Putamen (tissue), 1 donor: ENCODE data around the gene RPLP2.

Source experiments
- DNase-seq: peaks from one replicate; pipeline ENCODE4 v3.0.0-alpha.2; 2016; ENCODE audit warnings: low spot score

Gene RPLP2

DNA sequence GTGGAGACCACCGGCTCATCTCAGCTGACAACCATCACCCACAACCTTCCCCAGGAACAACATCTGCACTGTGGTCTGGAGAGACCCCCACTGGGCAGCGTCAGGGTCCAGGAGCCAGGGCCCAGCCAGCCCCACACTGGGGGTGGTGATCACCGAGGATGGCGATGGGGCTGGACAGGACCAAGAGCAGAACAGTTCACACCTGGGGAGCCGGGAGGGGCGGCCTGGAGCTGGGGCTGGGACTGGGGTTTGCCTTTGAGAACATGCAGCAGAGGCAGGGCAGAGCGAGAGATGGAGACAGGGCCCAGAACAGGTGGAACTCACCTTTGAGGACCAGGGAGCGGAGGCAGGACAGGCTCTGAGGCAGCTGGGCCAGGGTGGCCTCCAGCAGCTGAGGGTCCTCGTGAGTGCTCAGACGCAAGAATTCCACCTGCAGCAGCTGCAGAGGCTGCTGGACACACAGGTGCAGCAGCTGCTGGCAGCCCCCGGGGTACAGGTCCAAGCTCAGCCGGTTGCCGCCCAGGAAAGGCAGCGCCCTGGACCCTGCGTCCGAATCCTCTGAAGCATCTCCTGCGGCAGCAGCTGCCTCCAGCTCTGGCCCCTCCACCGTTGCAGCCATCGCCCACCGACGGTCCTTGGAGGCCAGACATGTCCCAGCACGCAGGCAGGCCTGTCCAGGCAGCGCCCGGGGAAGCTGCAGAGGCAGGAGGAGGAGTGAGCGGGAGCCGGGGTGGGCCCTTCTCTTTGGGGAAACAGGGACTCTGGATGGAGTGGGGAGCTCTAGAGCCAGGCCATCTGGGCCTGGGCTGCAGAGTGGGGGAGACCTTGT is 5.8 kb upstream of the RPLP2 start:
- DNase-seq, result no peak

DNA sequence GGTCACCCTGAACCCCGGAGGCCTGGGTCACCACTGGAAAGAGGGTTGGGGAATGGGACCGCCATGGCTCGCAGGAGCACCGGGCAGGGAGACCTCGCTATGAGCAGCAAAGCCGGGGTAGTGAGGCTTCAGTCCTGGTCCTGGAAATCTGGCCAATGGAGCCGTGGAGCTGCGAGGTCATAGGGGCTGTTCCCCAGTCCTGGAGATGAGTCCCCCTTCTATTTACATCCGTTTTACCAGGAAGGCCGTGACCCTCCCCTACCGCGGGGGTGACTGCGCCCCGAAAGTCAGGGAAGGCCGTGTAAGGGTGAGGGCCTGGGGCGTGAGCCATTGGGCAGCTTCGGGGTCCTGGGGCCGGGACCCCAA is 5.2 kb upstream of the RPLP2 start:
- DNase-seq, result no peak

DNA sequence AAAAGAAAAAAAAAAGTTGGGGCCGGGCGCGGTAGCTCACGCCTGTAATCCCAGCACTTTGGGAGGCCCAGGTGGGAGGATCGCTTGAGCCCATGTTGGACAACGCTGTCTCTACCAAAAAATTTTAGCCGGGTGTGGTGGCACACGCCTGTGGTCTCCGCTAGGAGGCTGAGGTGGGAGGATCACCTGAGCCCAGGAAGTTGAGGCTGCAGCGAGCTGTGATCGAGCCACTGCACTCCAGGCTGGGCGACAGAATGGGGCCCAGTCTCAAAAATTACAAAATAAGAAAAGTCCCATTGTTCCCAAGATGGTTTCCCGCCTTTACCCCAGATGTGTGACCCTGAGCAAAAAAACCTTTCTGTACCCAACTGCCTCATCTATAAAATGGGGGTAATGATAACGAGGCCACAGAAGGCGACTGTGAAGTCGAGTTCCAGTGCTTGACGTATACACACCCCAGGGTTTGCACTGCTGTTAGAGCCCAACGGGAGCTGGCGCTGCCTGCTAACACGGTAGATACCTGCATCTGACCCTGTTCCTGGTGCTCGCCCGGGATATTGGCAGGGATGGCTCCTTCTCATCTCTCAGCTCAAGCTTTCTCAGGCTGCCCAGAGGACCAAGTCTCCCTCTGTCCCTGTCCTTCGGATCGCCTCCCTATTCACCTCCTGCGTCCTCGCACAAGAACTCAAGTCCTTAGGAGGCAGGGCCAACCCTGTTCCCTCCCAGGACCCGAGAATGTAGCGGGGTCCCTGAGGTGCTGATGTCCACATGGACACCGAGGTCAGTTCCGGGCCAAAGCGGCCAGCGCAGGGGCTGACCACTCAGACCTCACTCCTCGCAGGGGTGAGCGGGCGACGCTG is 1.1 kb upstream of the RPLP2 start:
- DNase-seq, result no peak

DNA sequence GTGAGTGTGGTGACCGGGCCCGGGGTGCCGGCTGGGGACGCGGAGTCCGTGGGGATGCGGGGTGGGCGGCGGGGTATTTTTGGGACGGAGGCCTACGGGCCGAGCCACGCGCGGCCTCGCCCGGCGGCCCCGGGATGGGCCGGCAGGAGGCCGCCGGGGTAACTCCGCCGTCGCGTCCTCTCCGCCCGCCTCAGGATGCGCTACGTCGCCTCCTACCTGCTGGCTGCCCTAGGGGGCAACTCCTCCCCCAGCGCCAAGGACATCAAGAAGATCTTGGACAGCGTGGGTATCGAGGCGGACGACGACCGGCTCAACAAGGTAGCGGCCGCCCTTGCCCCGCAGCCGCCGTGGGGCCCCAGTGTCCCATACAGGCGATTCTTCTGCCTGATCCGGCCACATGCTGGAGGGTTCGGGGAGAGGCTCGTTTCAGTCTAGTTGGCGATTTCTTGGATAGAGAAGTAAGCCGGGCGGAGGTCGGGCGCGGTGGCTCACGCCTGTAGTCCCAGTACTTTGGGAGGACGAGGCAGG is 337 bp downstream of the RPLP2 start:
- DNase-seq, result no peak

DNA sequence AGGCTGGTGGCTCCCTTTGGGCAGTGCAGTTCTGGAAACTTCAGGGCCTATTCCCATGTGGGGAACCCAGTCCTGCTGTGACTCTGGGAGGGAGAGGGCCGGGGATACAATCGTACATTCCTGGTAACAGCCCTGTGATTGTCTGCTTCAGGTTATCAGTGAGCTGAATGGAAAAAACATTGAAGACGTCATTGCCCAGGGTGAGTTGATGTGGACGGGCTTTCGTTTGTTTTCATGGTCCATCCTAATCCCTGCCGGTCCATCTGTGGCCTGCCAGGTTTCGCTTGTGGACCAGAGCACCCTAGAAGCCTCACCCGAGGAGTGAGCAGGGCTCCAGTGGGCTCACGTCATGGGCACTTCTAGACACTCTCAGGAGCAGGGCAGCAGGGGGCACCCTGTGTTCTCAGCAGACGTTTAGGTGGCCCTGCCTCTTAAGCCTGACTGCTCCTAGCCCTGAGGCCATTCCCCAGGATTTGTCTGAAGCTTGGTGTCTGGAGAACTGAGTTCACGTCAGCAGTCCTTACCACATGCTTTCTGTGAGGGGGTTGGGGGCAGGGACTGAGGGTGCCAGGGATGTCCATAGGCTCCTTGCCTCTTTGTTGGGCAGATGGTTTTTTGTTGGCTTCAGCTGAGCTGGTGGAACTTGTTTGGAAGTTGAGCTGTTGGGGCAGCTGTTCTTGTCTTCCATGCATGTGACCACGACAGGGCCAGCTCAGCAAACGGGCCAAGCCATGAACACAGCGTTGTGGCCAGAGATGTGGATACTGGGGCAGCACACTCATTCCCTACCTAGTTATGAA is 1.9 kb downstream of the RPLP2 start:
- no peak for DNase-seq

DNA sequence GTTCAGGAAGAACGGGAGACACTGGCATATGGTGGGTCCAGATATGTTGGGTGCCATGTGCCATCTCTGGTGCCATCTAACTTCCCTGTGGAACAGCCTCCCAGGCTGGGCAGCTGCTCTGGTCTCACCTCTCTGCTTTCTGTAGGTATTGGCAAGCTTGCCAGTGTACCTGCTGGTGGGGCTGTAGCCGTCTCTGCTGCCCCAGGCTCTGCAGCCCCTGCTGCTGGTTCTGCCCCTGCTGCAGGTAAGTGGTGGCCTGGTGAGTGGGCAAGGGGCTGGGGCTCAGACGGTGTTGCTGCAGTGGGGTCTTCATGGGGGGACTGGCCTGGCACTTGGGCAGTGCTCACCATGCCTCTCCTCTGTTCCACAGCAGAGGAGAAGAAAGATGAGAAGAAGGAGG is 2.6 kb downstream of the RPLP2 start:
- no peak for DNase-seq

DNA sequence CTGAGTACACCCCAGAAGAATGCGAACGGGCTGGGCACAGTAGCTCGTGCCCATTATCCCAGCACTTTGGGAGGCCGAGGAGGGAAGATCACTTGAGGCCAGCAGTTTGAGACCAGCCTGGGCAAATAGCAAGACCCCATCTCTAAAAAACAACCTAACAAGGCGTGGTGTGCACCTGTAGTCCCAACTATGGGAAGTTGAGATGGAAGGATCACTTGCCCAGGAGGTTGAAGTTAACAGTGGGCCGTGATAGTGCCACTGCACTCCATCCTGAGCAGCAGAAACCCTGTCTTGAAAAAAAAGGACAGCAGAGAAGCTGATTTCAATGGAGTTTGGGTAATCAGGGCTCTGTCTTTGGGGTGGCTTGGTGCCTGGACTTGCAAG is 3.3 kb downstream of the RPLP2 start:
- DNase-seq, result no peak

DNA sequence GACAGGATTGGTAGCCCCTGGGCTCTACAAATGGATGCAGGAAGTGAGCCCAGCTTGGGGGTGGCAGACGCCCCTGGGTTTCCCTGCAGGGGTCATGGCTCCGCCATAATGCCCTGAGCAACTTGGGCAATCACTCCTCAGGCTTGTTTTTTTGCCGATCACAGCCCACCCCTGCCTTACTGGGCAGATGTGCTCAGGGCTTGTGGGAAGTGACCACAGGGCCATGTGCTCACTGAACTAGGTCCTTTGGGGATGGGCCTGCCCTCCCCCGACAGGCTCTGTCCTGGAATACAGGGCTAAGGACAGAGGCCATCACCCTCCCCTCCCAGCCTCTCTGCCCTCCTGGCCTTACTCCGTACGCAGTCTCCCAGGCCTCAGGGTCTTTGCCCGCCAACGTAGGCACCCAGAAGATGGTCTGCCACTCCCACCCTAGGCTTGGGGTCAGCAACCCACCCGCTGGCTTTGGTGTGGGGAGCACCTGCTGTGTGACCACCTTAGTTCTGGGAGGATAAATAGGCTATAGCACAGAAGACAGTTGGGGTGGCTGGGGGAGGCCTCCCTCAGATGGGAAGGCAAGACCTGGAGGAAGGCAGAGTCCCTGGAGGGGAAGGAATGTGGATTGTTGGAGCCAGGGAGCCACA is 3.8 kb downstream of the RPLP2 start:
- no peak for DNase-seq

DNA sequence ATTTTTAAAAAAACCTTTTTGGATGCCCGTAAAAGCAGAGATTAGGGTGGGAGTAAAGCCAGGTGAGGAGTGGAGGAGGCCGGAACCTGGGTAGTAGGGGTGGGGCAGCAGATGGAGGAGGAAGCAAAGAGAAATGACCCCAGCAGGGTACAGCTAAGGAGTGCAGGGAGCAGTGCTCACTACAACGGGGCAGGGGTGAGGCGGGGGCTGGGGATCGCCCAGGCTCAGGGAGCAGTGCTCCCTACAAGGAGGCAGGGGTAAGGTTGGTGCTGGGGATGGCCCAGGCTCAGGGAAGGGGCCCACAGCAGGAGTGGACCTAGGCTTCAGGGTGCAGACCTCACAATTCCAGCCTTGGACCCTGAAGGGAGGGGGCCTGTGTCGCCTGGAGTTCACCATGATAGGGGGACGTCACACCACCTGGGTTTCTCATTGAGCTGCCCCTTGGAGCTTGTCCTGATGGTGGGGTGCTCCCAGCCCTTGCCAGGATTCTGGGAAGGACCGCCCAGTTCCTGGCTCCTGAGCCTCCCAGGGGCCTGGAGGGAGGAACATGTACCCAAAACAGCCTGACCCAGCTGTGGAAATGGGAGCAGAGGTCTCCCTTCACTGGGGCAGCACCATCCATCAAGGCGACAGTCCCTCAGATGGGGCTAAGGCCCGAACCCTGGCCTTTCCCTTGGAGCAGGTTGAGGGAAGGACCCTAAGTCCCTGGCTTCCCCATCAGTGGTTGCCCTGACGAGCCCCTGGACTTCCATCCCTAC is 6.1 kb downstream of the RPLP2 start:
- DNase-seq, result no peak

DNA sequence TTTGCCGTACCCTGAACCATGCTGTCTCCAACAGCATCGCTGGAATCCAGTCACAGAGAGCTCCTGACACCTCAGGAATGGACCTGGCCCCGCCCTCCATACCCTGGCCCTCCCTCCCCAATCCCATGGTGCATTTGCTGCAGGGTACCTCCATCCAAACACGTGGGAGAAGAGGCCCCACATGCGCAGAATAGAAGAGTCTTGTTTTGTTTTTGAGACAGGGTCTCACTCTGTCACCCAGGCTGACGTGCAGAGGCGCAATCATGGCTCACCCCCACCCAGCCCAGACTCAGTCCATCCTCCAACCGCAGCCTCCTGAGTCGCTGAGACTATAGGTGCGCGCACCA is 6.6 kb downstream of the RPLP2 start:
- DNase-seq, result no peak

DNA sequence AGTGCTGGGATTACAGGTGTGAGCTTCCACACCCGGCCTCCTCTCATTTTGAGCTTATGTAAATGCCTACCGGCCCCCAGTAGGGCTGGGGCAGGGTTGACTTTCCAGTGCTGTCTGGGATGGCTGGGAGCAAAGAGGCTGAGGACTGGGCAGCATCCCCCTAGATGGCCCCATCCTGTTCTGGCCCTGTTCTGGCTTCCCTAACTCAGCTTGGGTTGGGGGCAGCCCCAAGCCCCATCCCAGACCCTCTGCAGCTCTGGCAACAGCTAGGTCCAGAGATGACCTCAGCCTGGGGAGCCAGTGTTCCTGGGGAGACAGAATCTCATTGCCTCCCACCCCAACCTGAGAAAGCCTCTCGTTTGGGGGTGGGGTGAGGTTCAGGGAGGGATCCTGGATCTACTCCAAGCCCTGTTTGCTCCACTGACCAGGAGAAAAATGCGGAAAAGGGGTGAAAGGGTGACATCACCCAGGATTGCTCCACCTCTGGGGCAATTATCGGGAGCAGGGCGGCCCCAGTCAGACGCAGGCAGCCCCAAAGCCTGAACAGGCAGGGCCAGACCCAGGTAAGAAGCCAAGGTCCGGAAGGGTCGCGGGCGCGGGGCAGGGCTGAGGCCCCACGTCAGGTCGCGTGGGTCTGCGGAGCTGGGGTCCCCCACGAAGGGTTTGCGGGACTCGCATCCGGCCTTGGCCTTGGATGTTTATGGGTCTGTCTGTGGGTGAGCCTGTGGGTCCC is 8.8 kb downstream of the RPLP2 start, which contains the start of gene PNPLA2:
PNPLA2 (plus strand) TSS at position 519 of the 733 bp plus-strand sequence. CDS start 805 bp downstream, outside the sequence.
- DNase-seq, result no peak

DNA sequence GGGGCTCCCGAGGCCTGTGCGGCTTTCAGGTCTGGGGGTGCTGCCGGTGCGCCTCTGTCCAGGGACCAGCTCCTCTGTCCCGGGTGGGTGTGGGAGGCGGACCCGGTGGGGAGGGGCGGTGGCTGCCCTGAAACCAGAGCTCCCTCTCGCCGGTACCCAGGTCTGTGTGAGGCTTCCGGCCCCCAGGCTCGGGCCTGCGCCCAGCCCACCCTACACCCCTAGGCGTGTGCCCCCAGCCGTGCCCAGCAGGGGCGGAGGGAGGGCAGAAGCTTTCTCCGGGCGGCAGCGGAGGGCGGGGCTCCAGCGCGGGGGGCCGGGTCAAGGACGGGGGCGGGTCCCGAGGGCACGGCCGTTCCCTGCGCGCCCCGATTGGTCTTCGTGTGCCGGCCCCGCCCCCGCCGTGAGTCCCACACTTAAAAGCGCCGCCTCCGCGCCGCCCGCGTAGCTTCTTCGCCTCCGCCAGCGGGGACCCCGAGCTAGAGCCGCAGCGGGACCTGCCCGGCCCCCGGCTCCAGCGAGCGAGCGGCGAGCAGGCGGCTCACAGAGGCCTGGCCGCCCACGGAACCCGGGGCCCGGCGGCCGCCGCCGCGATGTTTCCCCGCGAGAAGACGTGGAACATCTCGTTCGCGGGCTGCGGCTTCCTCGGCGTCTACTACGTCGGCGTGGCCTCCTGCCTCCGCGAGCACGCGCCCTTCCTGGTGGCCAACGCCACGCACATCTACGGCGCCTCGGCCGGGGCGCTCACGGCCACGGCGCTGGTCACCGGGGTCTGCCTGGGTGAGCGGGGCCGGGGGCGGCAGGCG is 9.6 kb downstream of the RPLP2 start:
- peak; percentile 90 for DNase-seq

DNA sequence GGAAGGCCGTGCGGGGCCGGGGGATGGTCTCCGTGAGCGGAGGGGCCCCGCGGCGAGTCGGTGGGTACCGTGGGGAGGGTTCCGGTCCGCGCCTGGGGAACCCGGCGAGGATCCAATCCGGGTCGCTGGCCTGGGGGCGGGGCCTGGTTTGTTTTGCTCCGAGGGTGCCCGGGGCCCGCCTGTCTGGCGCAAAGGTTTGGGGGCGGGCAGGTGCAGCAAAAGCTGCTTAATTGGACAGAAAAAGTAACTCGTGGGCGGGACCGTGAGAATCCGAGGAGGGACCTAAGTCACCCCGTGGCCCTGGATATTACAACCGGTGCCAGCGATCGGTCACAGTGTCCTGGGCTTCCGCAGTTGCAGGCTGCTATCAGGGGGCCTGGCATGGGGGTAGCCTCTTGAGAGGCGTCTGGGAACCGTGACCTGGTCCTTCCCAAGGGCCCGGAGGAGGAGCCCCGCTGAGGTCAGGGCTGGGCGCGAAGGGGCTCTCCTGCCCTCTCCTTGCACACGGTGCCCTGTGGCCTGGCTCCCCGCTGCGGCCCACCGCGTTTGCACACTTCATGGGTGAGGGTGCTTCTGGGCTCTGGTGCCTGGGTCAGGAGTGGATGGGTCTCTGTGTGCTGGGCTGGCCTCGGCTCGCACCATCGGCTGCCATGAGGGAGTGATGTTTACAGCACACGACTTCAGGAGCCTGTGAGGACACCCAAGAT is 10.3 kb downstream of the RPLP2 start:
- DNase-seq, result peak; percentile 61

DNA sequence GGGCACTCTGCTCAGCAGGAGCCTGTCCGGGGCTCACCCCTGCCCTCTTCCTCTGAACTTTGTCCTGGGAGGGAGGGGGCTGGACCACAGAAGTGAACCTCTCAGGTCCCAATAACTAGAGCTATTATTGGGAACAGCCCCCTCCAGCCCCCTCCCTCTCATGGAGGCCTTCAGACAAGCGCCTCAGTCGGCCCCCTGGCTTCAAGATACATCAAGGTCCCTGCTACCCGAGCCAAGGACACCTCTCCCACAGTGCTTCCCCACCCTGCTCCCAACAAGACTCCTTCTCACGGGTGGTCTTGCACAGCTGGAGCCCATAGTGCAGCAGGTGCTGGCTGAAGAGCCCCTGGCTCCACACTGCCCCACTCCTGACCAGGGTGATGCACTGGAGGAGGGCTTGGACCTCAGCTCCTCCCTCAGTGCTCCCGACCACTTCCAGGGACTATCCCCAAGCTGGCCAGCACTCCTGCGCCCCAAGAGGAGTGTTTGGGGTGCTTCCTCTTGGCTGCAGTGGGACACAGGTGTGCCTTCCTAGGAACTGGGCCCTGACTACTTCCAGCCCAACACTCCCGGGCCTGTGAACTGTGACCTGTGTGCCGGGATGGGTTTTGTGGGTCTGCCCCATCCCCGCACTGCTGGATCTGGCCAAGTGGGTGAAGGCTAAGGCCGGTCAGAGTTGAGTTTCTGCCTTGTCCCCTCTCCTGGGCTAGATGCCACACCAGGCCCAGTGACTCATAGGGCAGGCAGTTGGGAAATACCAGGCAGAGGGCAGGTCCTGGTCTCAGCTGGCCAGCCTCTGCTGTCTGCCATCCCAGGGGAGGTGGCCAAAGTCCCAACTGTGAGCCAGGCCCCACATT is 11.1 kb downstream of the RPLP2 start:
- no peak for DNase-seq

DNA sequence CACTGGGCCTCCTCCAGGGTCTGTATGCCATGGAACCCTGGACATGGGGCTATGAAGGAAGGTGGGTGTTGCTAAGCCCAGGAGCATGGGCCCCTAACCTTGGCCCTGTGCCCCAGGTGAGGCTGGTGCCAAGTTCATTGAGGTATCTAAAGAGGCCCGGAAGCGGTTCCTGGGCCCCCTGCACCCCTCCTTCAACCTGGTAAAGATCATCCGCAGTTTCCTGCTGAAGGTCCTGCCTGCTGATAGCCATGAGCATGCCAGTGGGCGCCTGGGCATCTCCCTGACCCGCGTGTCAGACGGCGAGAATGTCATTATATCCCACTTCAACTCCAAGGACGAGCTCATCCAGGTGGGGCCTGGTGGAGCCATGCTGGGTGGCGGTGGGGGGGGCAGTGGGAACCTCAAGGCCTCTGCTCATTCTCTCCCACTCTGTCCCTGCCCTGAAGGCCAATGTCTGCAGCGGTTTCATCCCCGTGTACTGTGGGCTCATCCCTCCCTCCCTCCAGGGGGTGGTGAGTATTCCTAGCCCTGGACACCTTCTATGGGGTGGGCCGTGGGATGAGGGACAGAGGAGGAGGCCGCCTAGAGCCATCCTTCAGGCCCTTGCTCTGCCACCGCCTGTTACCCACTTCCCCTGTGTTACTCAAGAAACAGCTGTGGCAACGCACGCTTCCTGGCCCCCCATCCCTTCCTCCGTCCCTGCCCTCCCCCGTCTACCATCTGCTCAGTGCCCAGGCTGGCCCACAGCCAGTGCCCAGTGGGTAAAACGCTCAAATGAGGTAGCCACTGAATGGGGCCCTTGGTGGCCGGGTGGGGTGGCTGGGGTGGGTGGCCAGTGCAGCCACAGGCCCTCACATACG is 12.0 kb downstream of the RPLP2 start:
- DNase-seq, result no peak

DNA sequence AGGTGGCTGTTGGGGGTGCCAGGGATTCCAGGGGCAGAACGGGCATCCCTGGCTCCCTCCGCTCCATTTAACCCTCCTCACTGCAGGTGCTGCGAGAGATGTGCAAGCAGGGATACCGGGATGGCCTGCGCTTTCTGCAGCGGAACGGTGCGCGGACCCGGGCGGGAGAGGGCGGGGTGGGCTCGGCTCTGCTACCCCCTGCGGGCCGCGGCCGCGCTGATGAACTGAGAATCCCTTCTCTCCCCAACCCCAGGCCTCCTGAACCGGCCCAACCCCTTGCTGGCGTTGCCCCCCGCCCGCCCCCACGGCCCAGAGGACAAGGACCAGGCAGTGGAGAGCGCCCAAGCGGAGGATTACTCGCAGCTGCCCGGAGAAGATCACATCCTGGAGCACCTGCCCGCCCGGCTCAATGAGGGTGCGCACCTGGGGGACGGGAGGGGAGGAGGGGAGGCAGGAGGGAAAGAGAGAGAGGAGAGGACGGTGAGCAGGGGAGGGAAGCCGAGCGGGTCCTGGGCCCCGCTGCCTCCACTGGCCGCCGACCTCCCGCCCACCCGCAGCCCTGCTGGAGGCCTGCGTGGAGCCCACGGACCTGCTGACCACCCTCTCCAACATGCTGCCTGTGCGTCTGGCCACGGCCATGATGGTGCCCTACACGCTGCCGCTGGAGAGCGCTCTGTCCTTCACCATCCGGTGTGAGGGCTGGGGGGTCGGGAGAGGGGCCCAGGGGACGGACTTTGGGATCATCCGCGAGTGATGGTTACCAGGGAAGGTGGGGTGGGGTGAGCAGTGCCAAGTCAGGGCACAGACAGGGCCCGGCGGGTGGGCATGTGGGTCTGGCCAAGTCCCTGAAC is 13.9 kb downstream of the RPLP2 start:
- no peak for DNase-seq
